ENCODE data around the gene CLPTM1L.
A peak's percentile ranks its signal among the peaks of the same experiment; 100 is the strongest.

- TF ChIP-seq POLR2A (IDR thresholded peaks at IDR 0.05) (no peak), POLR2AphosphoS5 (IDR thresholded peaks at IDR 0.05) (no peak), CTCF (IDR thresholded peaks at IDR 0.05) (peak in 1 of 3 donors; percentile 68)
Measured at GRCh38 chr5:1380011-1380817, 35.3 kb upstream of the CLPTM1L start.

All from breast epithelium (tissue), 3 donors.